Esophagus muscularis mucosa (tissue), 4 donors: Measurements from ENCODE around the gene KCTD5. TPM values are rescaled to one million over a fixed set of nuclear protein-coding genes. Genes with fewer than 3 reads are reported as not detected.

ENCODE experiments used
- DNase-seq: peaks from one replicate; pipeline ENCODE4 v3.0.0-alpha.2; 2017; ENCODE audit errors: extremely low spot score
- H3K27ac ChIP-seq, 4 donors: fragments of 200-600 bp; sonication (generic); replicated peaks in 1 of 4; 1 replicate in 3 of 4; 2 replicates in 1 of 4; pipeline ENCODE4 v1.5.1; 2016 to 2019; ENCODE audit warnings: mild to moderate bottlenecking in 1 of 4
- H3K27me3 ChIP-seq, 4 donors: fragments of 200-600 bp; sonication (generic); one replicate each; pipeline versions ENCODE4 v1.5.1 to v1.6.0; 2016 to 2019
- H3K36me3 ChIP-seq, 4 donors: fragments of 200-600 bp; sonication (generic); one replicate each; pipeline ENCODE4 v1.5.1; 2016 to 2019
- H3K4me1 ChIP-seq, 4 donors: fragments of 200-600 bp; sonication (generic); one replicate each; pipeline ENCODE4 v1.5.1; 2016 to 2019
- H3K4me3 ChIP-seq, 4 donors: fragments of 200-600 bp; sonication (generic); 1 replicate in 2 of 4; 2 replicates in 2 of 4; pipeline ENCODE4 v1.5.1; 2016 to 2019; ENCODE audit warnings: mild to moderate bottlenecking in 4 of 4, moderate library complexity in 1 of 4
- H3K9me3 ChIP-seq, 4 donors: fragments of 200-600 bp; sonication (generic); 1 replicate in 3 of 4; 2 replicates in 1 of 4; pipeline ENCODE4 v1.5.1; 2016 to 2019
- CTCF ChIP-seq, 3 experiments: fragments of 200-600 bp in 2 of 3; fragments of 450-650 bp in 1 of 3; sonication (generic) in 2 of 3; IDR thresholded peaks; one replicate each; pipeline ENCODE4 v1.5.1; 2017 to 2019; ENCODE audit warnings: antibody characterized with exemption in 3 of 3, mild to moderate bottlenecking in 2 of 3, moderate library complexity in 1 of 3
- EP300 ChIP-seq: sonication (generic); formaldehyde crosslinking; IDR thresholded peaks from one replicate; pipeline ENCODE4 v1.6.1; 2017; ENCODE audit warnings: antibody characterized with exemption
- POLR2A ChIP-seq: fragments of 450-650 bp; IDR thresholded peaks from one replicate; pipeline ENCODE4 v1.6.1; 2017; ENCODE audit warnings: antibody characterized with exemption, moderate library complexity, mild to moderate bottlenecking, low read depth
- POLR2AphosphoS5 ChIP-seq, 2 donors: sonication (generic); formaldehyde crosslinking; IDR thresholded peaks; one replicate each; pipeline ENCODE4 v1.6.1; 2017; ENCODE audit warnings: antibody characterized with exemption in 2 of 2
- WGBS: methylation state at CpG from one replicate; pipeline ENCODE4 v1.1.5; 2018; 5-methylcytosine and 5-hydroxymethylcytosine counted together
- intact Hi-C: fragments of 100-400 bp; cut with DNase I; formaldehyde crosslinking; loops from one replicate; pipeline ENCODE4 v1.15.1; 2023
- total RNA-seq, 4 donors: library from RNA; depleted of rRNA; stranded (reverse); fragments of >200 nt; gene quantifications; one replicate each; pipeline versions ENCODE4 v1.1.0 to v1.2.1, GENCODE V29; 2016

Gene KCTD5
- total RNA-seq, 4 donors from 2014 or later, result 9.1 to 22.1 (median 15.7) TPM

- Histone ChIP-seq H3K9me3 (no peaks in the 10 kb centered on the region), H3K4me3 (no peak overlapping the region), H3K27me3 (no peaks in the 10 kb centered on the region), H3K36me3 (peaks cover 57 to 95% (median 91%) of the 10 kb centered on the region in 4 donors), H3K27ac (no peak overlapping the region), H3K4me1 (peaks cover 0 to 9% (median 0%) of the 10 kb centered on the region in 4 donors)
- 85% methylated on average over 5 of the region's 13 CpGs for WGBS
- intact Hi-C loops, result no loop called here
- DNase-seq, result no peak
- TF ChIP-seq EP300 (no peak), CTCF (IDR thresholded peaks at IDR 0.05) (no peak), POLR2A (no peak)
Measured at GRCh38 chr16:2700786-2701185, 18.5 kb downstream of the KCTD5 start.

GRCh38 chr16:2701272-2701671, 18.9 kb downstream of the KCTD5 start:
- DNase-seq, result no peak
- Histone ChIP-seq H3K27ac (no peak overlapping the region), H3K4me3 (no peak overlapping the region), H3K27me3 (no peaks in the 10 kb centered on the region), H3K36me3 (peaks cover 62 to 100% (median 94%) of the 10 kb centered on the region in 4 donors), H3K4me1 (peaks cover 0 to 9% (median 0%) of the 10 kb centered on the region in 4 donors), H3K9me3 (no peaks in the 10 kb centered on the region)
- 93% methylated on average over 6 of the region's 15 CpGs for WGBS
- TF ChIP-seq POLR2AphosphoS5 (IDR thresholded peaks at IDR 0.05) (no peak), EP300 (no peak)
- intact Hi-C loops, result no loop called here

GRCh38 chr16:2701713-2702437, 19.6 kb downstream of the KCTD5 start:
- Histone ChIP-seq H3K4me1 (peaks cover 0 to 9% (median 0%) of the 10 kb centered on the region in 4 donors), H3K9me3 (no peaks in the 10 kb centered on the region), H3K27me3 (no peaks in the 10 kb centered on the region), H3K27ac (no peak overlapping the region), H3K4me3 (no peak overlapping the region), H3K36me3 (peaks cover 62 to 100% (median 93%) of the 10 kb centered on the region in 4 donors)
- intact Hi-C loops, result no loop called here
- 92% methylated on average over 27 of the region's 29 CpGs for WGBS
- TF ChIP-seq EP300 (no peak), POLR2AphosphoS5 (IDR thresholded peaks at IDR 0.05) (no peak), POLR2A (no peak), CTCF (IDR thresholded peaks at IDR 0.05) (no peak)
- DNase-seq, result no peak

- intact Hi-C loops, result no loop called here
- H3K27me3 ChIP-seq, result no peaks in the 10 kb centered on the region
- no peaks in the 10 kb centered on the region for H3K9me3 ChIP-seq
- DNase-seq, result no peak
- no peak overlapping the region for H3K27ac ChIP-seq
- TF ChIP-seq POLR2A, result no peak
- TF ChIP-seq CTCF (IDR thresholded peaks at IDR 0.05), result no peak
- TF ChIP-seq POLR2AphosphoS5 (IDR thresholded peaks at IDR 0.05), result no peak
- no peak for TF ChIP-seq EP300
- peaks cover 0 to 9% (median 0%) of the 10 kb centered on the region in 4 donors for H3K4me1 ChIP-seq
- peaks cover 59 to 100% (median 93%) of the 10 kb centered on the region in 4 donors for H3K36me3 ChIP-seq
- 92% methylated on average over 12 of the region's 13 CpGs for WGBS
- no peak overlapping the region for H3K4me3 ChIP-seq
Measured at GRCh38 chr16:2702438-2702825, 20.1 kb downstream of the KCTD5 start.

GRCh38 chr16:2702871-2703745, 20.8 kb downstream of the KCTD5 start:
- Histone ChIP-seq H3K27me3 (no peaks in the 10 kb centered on the region), H3K4me1 (peaks cover 0 to 9% (median 0%) of the 10 kb centered on the region in 4 donors), H3K4me3 (no peak overlapping the region), H3K36me3 (peaks cover 59 to 100% (median 93%) of the 10 kb centered on the region in 4 donors), H3K9me3 (no peaks in the 10 kb centered on the region), H3K27ac (no peak overlapping the region)
- intact Hi-C loops, result no loop called here
- TF ChIP-seq POLR2A, result no peak
- TF ChIP-seq EP300, result no peak
- WGBS, result 94% methylated on average over 24 of the region's 28 CpGs
- DNase-seq, result no peak
